Body of pancreas (tissue), 4 donors: ENCODE results near the gene TRERF1. TPM values are rescaled to one million over a fixed set of nuclear protein-coding genes. Genes with fewer than 3 reads are reported as not detected.

Experiments
- ATAC-seq: fragments of 150-250 bp; one replicate; pipeline ENCODE4 v1.9.1; 2016
- DNase-seq, 4 donors: peaks; one replicate each; pipeline ENCODE4 v3.0.0-alpha.2; 2019
- H3K27ac ChIP-seq, 4 donors: fragments of 200-600 bp; sonication (generic); 1 replicate in 3 of 4; 2 replicates in 1 of 4; pipeline versions ENCODE4 v1.5.1 to v1.6.1; 2016 to 2019; ENCODE audit warnings: mild to moderate bottlenecking in 1 of 4, mixed read lengths in 1 of 4, moderate library complexity in 1 of 4
- H3K27me3 ChIP-seq, 2 donors: fragments of 200-600 bp; sonication (generic); one replicate each; pipeline ENCODE4 v1.6.0; 2016; ENCODE audit warnings: mild to moderate bottlenecking in 1 of 2
- H3K36me3 ChIP-seq, 2 donors: fragments of 200-600 bp; sonication (generic); replicated peaks in 1 of 2; 2 replicates each; pipeline ENCODE4 v1.5.1; 2016; ENCODE audit warnings: low read depth in 2 of 2; ENCODE audit not compliant: insufficient read depth in 1 of 2
- H3K4me1 ChIP-seq: fragments of 200-600 bp; sonication (generic); one replicate; pipeline ENCODE4 v1.6.0; 2016
- H3K4me3 ChIP-seq, 2 donors: fragments of 200-600 bp; sonication (generic); 1 replicate in 1 of 2; 2 replicates in 1 of 2; pipeline ENCODE4 v1.5.1; 2016 to 2019
- H3K9me3 ChIP-seq, 3 donors: fragments of 200-600 bp; sonication (generic); 1 replicate in 2 of 3; 2 replicates in 1 of 3; pipeline ENCODE4 v1.5.1; 2016
- POLR2A ChIP-seq, 3 donors: fragments of 450-650 bp; IDR thresholded peaks; one replicate each; pipeline ENCODE4 v1.6.1; 2016; ENCODE audit warnings: antibody characterized with exemption in 3 of 3, mild to moderate bottlenecking in 2 of 3
- WGBS, 2 donors: methylation state at CpG; one replicate each; pipeline ENCODE4 v1.1.5; 2017; 5-methylcytosine and 5-hydroxymethylcytosine counted together
- intact Hi-C: fragments of 100-400 bp; cut with DNase I; formaldehyde crosslinking; loops from one replicate; pipeline ENCODE4 v1.15.1; 2023
- total RNA-seq, 2 donors: library from RNA; depleted of rRNA; stranded (reverse); fragments of >200 nt; gene quantifications; one replicate each; pipeline ENCODE4 v1.1.0, GENCODE V29; 2016
- TF ChIP-seq, protein P1 (sequence below), 7 experiments: fragments of 450-650 bp in 4 of 7; fragments of 200-600 bp in 3 of 7; sonication (generic) in 3 of 7; IDR thresholded peaks; one replicate each; pipeline ENCODE4 v1.5.1; 2016 to 2019; ENCODE audit warnings: antibody characterized with exemption in 7 of 7

Gene TRERF1
- total RNA-seq, 2 donors from 2014 or later, result 2.3 to 3.4 TPM

DNA sequence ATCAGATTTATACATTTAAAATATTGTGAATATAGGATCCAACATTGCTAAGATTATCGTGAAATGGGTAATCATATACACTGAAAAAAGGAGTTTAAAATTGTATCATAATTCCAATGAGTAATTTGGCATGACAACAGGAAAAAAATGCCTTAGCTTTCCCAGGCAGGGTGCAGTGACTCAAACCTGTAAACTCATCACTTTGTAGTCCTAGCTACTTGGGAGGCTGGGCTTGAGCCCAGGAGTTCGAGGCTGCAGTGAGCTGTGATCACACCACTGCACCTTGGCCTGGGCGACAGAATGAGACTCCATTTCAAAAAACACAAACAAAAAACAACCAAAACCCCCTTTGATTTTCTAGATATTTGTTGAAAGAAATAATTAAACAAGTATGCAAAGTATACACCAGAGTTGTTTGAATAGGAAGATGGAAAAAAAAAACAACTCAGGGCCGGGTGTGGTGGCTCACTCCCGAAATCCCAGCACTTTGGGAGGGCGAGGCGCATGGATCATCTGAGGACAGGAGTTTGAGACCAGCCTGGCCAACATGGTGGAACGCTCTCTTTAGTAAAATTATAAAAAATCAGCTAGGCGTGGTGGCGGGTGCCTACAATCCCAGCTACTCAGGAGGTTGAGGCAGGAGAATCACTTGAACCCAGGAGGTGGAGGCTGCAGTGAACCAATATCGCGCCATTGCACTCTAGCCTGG lies 98.7 kb downstream of the TRERF1 start:
- intact Hi-C loops, result no loop called here
- Histone ChIP-seq H3K27me3 (no peaks in the 10 kb centered on the region), H3K4me3 (no peak overlapping the region), H3K4me1 (no peaks in the 10 kb centered on the region), H3K27ac (no peak overlapping the region), H3K9me3 (no peaks in the 10 kb centered on the region), H3K36me3 (no peaks in the 10 kb centered on the region)
- TF ChIP-seq POLR2A (IDR thresholded peaks at IDR 0.05), result no peak
- TF ChIP-seq, protein P1, sequence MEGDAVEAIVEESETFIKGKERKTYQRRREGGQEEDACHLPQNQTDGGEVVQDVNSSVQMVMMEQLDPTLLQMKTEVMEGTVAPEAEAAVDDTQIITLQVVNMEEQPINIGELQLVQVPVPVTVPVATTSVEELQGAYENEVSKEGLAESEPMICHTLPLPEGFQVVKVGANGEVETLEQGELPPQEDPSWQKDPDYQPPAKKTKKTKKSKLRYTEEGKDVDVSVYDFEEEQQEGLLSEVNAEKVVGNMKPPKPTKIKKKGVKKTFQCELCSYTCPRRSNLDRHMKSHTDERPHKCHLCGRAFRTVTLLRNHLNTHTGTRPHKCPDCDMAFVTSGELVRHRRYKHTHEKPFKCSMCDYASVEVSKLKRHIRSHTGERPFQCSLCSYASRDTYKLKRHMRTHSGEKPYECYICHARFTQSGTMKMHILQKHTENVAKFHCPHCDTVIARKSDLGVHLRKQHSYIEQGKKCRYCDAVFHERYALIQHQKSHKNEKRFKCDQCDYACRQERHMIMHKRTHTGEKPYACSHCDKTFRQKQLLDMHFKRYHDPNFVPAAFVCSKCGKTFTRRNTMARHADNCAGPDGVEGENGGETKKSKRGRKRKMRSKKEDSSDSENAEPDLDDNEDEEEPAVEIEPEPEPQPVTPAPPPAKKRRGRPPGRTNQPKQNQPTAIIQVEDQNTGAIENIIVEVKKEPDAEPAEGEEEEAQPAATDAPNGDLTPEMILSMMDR (IDR thresholded peaks at IDR 0.05), result no peak
- no peak for ATAC-seq
- WGBS, 2 donors, result 90 to 92% methylated on average over 12 of the region's 12 CpGs
- no peak for DNase-seq

DNA sequence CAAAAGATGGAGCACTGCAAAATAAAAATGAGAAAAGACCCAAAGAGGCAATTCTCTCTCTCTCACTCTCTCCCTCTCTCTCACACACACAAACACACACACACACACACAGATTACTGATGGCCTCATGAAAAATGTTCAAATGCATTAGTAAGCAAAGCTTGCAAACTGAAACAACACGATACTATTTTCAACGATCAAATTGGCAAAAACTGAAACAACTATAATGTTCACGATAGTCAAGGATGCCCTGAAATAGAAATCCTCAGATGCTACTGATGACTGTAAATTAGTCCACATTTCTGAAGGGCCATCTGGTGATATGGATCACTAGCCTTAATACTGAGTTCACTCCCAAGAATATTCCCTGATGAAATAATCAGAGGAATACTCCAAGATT lies 100.8 kb downstream of the TRERF1 start:
- H3K27ac ChIP-seq, result no peak overlapping the region
- intact Hi-C loops, result no loop called here
- no peaks in the 10 kb centered on the region for H3K4me1 ChIP-seq
- DNase-seq, result no peak
- no peak overlapping the region for H3K4me3 ChIP-seq
- TF ChIP-seq, protein P1 (IDR thresholded peaks at IDR 0.05), result no peak
- TF ChIP-seq POLR2A (IDR thresholded peaks at IDR 0.05), result no peak
- H3K36me3 ChIP-seq, result no peaks in the 10 kb centered on the region
- 81 to 87% methylated on average over 3 of the region's 3 CpGs for WGBS, 2 donors
- no peak for ATAC-seq
- H3K27me3 ChIP-seq, result no peaks in the 10 kb centered on the region
- H3K9me3 ChIP-seq, result no peaks in the 10 kb centered on the region

DNA sequence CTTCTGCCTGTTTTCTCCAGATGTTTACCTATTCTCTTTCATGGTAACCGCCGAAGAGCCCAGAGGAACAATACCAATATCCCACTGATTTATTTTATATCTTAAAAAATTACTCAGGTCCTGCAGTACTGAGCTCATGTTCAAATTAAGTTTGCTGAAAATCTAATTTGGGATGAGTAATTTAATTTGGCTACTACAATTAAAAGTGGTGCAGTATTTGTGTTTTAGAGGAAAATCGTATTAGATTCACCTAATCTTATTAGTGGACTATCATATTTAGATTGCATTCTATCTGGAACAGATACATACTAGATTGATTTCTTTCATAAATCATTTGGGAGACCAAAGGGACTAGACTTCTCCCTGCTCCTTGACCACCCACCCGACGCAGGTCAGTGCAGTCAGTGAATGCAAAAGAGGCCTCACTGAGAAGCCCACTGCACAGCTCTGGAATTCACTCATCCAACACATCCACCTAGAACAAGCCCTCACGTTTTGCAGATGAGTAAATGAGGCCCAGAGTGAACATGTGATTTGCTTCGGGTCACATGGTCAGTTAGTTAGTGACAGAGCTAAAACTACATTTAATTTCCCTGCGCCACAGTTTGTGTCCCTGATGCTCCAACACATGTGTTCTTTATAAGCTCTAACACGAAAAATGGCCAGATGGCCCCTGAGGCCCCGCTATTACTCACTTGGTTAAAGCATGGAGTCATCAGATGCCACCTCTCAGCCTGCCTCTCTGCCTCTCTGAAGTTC lies 101.8 kb downstream of the TRERF1 start:
- no peak for DNase-seq
- H3K27ac ChIP-seq, result no peak overlapping the region
- no peaks in the 10 kb centered on the region for H3K36me3 ChIP-seq
- H3K4me1 ChIP-seq, result no peaks in the 10 kb centered on the region
- H3K9me3 ChIP-seq, result no peaks in the 10 kb centered on the region
- no peak for ATAC-seq
- intact Hi-C loops, result no loop called here
- WGBS, 2 donors, result 89 to 90% methylated on average over 10 of the region's 10 CpGs
- no peak overlapping the region for H3K4me3 ChIP-seq
- TF ChIP-seq, protein P1 (IDR thresholded peaks at IDR 0.05), result no peak
- TF ChIP-seq POLR2A (IDR thresholded peaks at IDR 0.05), result no peak
- H3K27me3 ChIP-seq, result no peaks in the 10 kb centered on the region

DNA sequence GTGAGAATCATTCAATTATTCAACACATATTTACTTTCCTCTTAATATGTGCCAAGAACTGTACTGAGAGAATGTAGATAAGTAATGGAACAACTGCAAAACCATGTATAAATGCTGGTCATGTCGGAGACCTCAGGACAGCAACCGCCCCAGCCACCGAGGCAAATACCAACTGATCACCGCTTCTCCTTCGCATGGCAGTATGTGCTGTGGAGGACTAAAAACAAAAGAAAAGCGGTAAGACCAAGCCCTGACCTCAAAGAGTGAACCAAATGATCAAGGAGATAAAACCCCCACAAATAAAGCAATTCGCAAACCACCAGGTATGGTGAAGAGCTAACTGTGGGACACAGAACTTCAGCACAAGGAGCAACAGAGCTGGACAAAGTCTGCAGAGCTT lies 104.3 kb downstream of the TRERF1 start:
- no peaks in the 10 kb centered on the region for H3K4me1 ChIP-seq
- H3K36me3 ChIP-seq, result no peaks in the 10 kb centered on the region
- TF ChIP-seq, protein P1 (IDR thresholded peaks at IDR 0.05), result no peak
- no peak for TF ChIP-seq POLR2A (IDR thresholded peaks at IDR 0.05)
- no peaks in the 10 kb centered on the region for H3K27me3 ChIP-seq
- ATAC-seq, result no peak
- intact Hi-C loops, result no loop called here
- no peak for DNase-seq
- no peaks in the 10 kb centered on the region for H3K9me3 ChIP-seq
- H3K27ac ChIP-seq, result no peak overlapping the region
- 83 to 95% methylated on average over 7 of the region's 7 CpGs for WGBS, 2 donors
- H3K4me3 ChIP-seq, result no peak overlapping the region
